ENCODE measurements around the gene GLI2. TPM values are rescaled to one million over a fixed set of nuclear protein-coding genes. Genes with fewer than 3 reads are reported as not detected.

Gene GLI2
- total RNA-seq, 1 experiment from 2014 or later: 4.0 TPM

GRCh38 chr2:120702061-120702460 lies 33.6 kb upstream of the GLI2 start:
- no peaks in the 10 kb centered on the region for H4K20me1 ChIP-seq (ENCODE audit: low read length)
- no peak for ATAC-seq
- H3K4me1 ChIP-seq (ENCODE audit: insufficient read depth, low read length): peaks cover 25% of the 10 kb centered on the region
- POLR2A ChIA-PET (ENCODE audit: unreplicated experiment): no interaction called here
- TF ChIP-seq EZH2 (IDR thresholded peaks at IDR 0.05; ENCODE audit: low read length, unreplicated experiment) (no peak), CTCF (conservative IDR thresholded peaks at IDR 0.05; ENCODE audit: low read depth, low read length) (no peak), EZH2phosphoT487 (IDR thresholded peaks at IDR 0.05; ENCODE audit: borderline replicate concordance, low read length) (no peak)
- no peak overlapping the region for H3K9ac ChIP-seq (ENCODE audit: low read length)
- H2AFZ ChIP-seq (ENCODE audit: low read length): no peak overlapping the region
- H3K4me2 ChIP-seq (ENCODE audit: low read length): no peak overlapping the region
- intact Hi-C loops (cut with micrococcal nuclease): no loop called here
- no peaks in the 10 kb centered on the region for H3K79me2 ChIP-seq (ENCODE audit: low read length)
- CTCF ChIA-PET: interaction anchor here (0.5 kb wide), 1 partner anchor 369 kb away, joined by 3 read pairs; no protein-coding TSS in a partner anchor
- no peaks in the 10 kb centered on the region for H3F3A ChIP-seq (ENCODE audit: low read length, unreplicated experiment)
- H3K9me3 ChIP-seq (ENCODE audit: low read length): no peaks in the 10 kb centered on the region
- no TSS peak for BruUV-seq (replicated peaks)
- no peak overlapping the region for H3K27ac ChIP-seq (ENCODE audit: low read length)
- H3K9me2 ChIP-seq (replicated peaks; ENCODE audit: low read length): no peaks in the 10 kb centered on the region
- H3K36me3 ChIP-seq (ENCODE audit: low read depth, low read length): no peaks in the 10 kb centered on the region
- DNase-seq: no peak
- no peaks in the 10 kb centered on the region for H3K27me3 ChIP-seq (ENCODE audit: low read length)
- no peak overlapping the region for H3K4me3 ChIP-seq (ENCODE audit: low read length)

GRCh38 chr2:120702801-120703200 lies 32.9 kb upstream of the GLI2 start:
- no peaks in the 10 kb centered on the region for H4K20me1 ChIP-seq (ENCODE audit: low read length)
- H3K27me3 ChIP-seq (ENCODE audit: low read length): no peaks in the 10 kb centered on the region
- ChIA-PET POLR2A (ENCODE audit: unreplicated experiment) (no interaction called here), CTCF (no interaction called here)
- no peaks in the 10 kb centered on the region for H3K79me2 ChIP-seq (ENCODE audit: low read length)
- 0 out of 2 replicates have a peak overlapping the region, but pooled peaks have one; percentile 26 for H3K27ac ChIP-seq (ENCODE audit: low read length)
- H3K4me1 ChIP-seq (ENCODE audit: insufficient read depth, low read length): peaks cover 25% of the 10 kb centered on the region
- no peaks in the 10 kb centered on the region for H3K36me3 ChIP-seq (ENCODE audit: low read depth, low read length)
- BruUV-seq (replicated peaks): no TSS peak
- TF ChIP-seq EZH2phosphoT487 (IDR thresholded peaks at IDR 0.05; ENCODE audit: borderline replicate concordance, low read length) (no peak), EZH2 (IDR thresholded peaks at IDR 0.05; ENCODE audit: low read length, unreplicated experiment) (no peak)
- DNase-seq (no peak), ATAC-seq (no peak)
- no peaks in the 10 kb centered on the region for H3F3A ChIP-seq (ENCODE audit: low read length, unreplicated experiment)
- no peak overlapping the region for H2AFZ ChIP-seq (ENCODE audit: low read length)
- no peaks in the 10 kb centered on the region for H3K9me2 ChIP-seq (replicated peaks; ENCODE audit: low read length)
- H3K4me2 ChIP-seq (ENCODE audit: low read length): no peak overlapping the region
- H3K4me3 ChIP-seq (ENCODE audit: low read length): no peak overlapping the region
- no peak overlapping the region for H3K9ac ChIP-seq (ENCODE audit: low read length)
- intact Hi-C loops (cut with micrococcal nuclease): no loop called here
- H3K9me3 ChIP-seq (ENCODE audit: low read length): no peaks in the 10 kb centered on the region

- intact Hi-C loops (cut with micrococcal nuclease): no loop called here
- peak; percentile 77 for DNase-seq
- 0 out of 2 replicates have a peak overlapping the region, but pooled peaks have one; percentile 26 for H3K27ac ChIP-seq (ENCODE audit: low read length)
Measured at GRCh38 chr2:120703330-120703994, 32.2 kb upstream of the GLI2 start.

More at GRCh38 chr2:120703330-120703994, 32.2 kb upstream of the GLI2 start:
- Histone ChIP-seq H3K79me2 (ENCODE audit: low read length) (no peaks in the 10 kb centered on the region), H3K4me3 (ENCODE audit: low read length) (no peak overlapping the region), H3K36me3 (ENCODE audit: low read depth, low read length) (no peaks in the 10 kb centered on the region), H2AFZ (ENCODE audit: low read length) (no peak overlapping the region), H3K4me1 (ENCODE audit: insufficient read depth, low read length) (peaks cover 25% of the 10 kb centered on the region), H4K20me1 (ENCODE audit: low read length) (no peaks in the 10 kb centered on the region), H3K4me2 (ENCODE audit: low read length) (no peak overlapping the region), H3K9me2 (replicated peaks; ENCODE audit: low read length) (no peaks in the 10 kb centered on the region), H3K9ac (ENCODE audit: low read length) (no peak overlapping the region), H3F3A (ENCODE audit: low read length, unreplicated experiment) (no peaks in the 10 kb centered on the region), H3K27me3 (ENCODE audit: low read length) (no peaks in the 10 kb centered on the region), H3K9me3 (ENCODE audit: low read length) (no peaks in the 10 kb centered on the region)
- ChIA-PET CTCF (interaction anchor here (1.0 kb wide), 1 partner anchor 33 kb away, joined by 3 read pairs; no protein-coding TSS in a partner anchor), POLR2A (ENCODE audit: unreplicated experiment) (no interaction called here)
- ATAC-seq: peak; percentile 93
- BruUV-seq (replicated peaks): no TSS peak
- TF ChIP-seq EZH2 (IDR thresholded peaks at IDR 0.05; ENCODE audit: low read length, unreplicated experiment): no peak
- TF ChIP-seq CTCF (conservative IDR thresholded peaks at IDR 0.05; ENCODE audit: low read depth, low read length): no peak
- no peak for TF ChIP-seq EZH2phosphoT487 (IDR thresholded peaks at IDR 0.05; ENCODE audit: borderline replicate concordance, low read length)

Data from PC-3 (cell line).